ENCODE data around the gene HOXB4.
"Not testable (repeated sequence)": the region's sequence is repeated elsewhere in the genome, so short reads cannot be mapped to it uniquely, and the experiment has no call there.

HOXB4 gene

DNA sequence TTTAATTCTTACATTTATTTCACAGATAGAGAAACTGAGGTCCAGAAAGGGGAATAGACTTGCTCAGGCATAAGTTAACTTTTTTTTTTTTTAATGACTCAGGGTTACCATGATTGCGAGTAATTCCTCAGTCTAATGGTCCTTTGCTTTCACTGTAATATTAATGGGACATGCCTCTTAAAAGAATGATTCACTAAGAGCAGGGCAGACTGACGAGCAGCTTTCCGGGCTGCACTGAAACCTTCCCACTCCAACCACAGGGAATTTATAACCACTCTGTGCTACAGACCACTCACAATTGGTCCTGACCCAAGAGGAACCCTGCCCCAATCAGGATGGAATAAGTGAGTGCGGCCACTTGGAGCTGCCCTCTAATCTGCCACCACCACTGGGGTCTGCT is 39.0 kb downstream of the HOXB4 start:
- in situ Hi-C loops (cut with MboI; ENCODE audit: low sequenced_read_pairs) = no loop called here

DNA sequence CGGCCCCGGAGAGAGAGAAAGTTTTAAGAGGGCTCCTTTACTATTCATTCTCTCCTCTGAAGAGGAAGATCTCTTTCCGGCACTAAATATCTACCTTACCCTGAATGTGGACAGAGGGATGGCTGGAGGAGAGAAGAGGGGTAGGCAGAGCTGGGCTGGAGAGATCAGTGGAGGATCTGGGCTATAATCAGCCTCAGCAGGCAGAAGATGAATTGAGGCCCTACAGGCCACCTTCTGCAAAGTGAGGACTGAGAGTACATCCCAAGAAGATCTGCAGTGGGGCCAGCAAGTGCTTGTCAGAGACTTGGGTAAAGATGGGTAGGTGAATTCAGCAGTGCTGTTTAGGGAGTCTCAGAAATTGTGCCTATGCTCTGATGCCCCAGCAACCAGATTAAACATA is 40.8 kb downstream of the HOXB4 start:
- in situ Hi-C loops (cut with MboI; ENCODE audit: low sequenced_read_pairs) = no loop called here

DNA sequence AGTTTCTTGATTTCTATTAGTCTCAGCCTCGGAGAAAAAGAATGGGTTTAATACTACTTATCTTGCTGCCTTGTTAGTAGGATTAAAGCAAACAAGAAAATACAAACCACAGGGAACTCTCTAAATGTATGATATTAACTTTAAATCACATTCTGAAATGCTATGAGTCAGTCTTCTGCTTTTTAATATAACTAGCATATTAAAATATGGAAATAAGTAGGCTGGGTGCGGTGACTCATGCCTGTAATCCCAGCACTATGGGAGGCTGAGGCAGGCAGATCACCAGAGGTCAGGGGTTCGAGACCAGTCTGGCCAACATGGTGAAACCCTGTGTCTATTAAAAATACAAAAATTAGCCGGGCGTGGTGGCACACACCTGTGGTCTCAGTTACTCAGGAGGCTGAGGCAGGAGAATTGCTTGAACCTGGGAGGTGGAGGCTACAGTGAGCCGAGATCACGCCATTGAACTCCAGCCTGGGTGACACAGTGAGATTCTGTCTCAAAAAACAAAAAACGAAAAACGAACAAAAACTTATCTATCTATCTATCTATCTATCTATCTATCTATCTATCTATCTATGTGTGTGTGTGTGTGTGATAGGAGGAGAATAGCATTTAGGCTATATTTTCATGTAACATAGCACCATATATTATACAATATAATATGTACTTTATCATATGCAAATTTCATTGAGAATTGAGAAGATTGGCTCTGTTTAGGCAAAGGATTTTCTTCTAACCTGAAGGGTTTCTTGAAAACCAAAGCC is 42.2 kb downstream of the HOXB4 start:
- in situ Hi-C loops (cut with MboI; ENCODE audit: low sequenced_read_pairs) = not testable (repeated sequence)

- in situ Hi-C loops (cut with MboI; ENCODE audit: low sequenced_read_pairs) = no loop called here
These were observed 45.9 kb downstream of the HOXB4 start for GRCh38 chr17:48532261-48532660.

GRCh38 chr17:48530887-48531272 is 47.3 kb downstream of the HOXB4 start, which contains the start of gene HOXB1:
Gene HOXB1, minus strand, starts transcription at chr17:48531011. Its CDS starts 107 bp downstream, at chr17:48530904.
- in situ Hi-C loops (cut with MboI; ENCODE audit: low sequenced_read_pairs) = no loop called here

DNA sequence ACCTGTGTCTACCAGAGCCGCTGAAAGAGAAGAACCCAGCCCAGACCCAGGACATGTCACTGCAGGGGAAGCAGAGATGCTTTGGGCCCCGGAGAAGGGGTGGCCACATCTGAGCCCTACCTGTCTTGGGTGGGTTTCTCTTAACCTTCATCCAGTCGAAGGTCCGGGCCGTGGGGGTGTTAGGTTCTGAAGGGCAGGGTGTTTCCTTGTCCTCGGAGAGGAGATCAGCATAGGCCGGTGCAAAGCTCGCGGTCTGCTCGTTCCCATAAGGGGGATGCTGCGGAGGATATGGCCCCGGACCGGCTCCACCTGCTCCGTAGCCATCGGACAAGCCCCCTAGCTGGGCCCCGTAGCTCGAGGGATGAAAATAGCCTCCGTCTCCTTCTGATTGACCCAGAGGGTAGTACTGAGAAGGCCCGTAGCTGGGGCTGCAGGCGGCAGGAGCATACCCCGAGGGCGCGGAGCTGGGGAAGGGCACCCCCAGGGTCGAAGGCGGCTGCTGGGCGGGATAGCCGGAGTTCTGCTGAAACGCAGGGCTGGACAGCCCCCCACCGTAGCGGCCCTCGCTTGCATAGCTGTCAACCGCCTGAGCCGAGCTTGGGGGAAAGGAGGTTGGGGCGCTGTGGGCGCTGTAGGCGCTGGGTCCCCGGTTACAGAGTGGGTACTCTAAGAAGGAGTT is 47.8 kb downstream of the HOXB4 start:
- in situ Hi-C loops (cut with MboI; ENCODE audit: low sequenced_read_pairs) = no loop called here

- in situ Hi-C loops (cut with MboI; ENCODE audit: low sequenced_read_pairs) = no loop called here
These were observed 48.5 kb downstream of the HOXB4 start for GRCh38 chr17:48529683-48530009.

- in situ Hi-C loops (cut with MboI; ENCODE audit: low sequenced_read_pairs) = no loop called here
These were observed 49.0 kb downstream of the HOXB4 start for GRCh38 chr17:48528936-48529682.

DNA sequence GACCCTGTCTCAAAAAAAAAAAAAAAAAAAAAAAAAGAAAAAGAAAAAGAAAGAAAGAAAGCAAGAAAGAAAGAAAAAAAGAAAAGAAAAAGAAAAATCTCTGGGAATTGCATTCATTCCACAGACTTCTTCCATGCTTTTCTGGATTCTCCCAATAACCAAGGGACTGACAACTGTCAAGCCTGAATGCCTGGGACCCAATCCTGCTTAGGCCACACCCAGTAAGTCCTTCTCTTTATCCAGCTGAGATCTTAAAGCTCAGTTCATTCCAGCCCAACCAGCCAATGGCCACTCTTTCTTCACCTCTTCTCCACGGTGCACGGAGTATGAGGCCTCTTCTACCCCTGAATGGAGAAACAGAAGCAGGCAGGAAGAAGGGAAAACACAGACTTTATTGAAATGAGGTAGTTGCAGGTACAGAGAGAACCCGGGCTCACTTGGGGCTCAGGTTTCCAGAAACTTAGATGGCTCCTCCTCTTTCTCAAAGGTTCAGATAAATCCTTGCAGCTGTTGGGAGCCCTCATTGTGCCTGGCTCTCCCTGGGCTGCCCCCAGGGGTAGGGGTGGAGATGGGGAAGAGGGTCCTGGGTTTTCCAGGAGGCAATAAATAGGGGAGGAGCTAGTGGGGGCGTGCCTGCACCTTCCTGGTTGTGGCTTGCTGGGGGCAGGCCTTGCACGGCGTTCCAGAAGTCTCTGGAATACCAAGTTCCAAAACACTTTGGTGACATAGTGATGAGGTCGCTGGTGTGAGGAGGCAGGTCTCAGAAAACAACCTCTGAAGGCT is 49.8 kb downstream of the HOXB4 start:
- in situ Hi-C loops (cut with MboI; ENCODE audit: low sequenced_read_pairs) = no loop called here

- in situ Hi-C loops (cut with MboI; ENCODE audit: low sequenced_read_pairs) = no loop called here
These were observed 50.6 kb downstream of the HOXB4 start for GRCh38 chr17:48527547-48527932.

DNA sequence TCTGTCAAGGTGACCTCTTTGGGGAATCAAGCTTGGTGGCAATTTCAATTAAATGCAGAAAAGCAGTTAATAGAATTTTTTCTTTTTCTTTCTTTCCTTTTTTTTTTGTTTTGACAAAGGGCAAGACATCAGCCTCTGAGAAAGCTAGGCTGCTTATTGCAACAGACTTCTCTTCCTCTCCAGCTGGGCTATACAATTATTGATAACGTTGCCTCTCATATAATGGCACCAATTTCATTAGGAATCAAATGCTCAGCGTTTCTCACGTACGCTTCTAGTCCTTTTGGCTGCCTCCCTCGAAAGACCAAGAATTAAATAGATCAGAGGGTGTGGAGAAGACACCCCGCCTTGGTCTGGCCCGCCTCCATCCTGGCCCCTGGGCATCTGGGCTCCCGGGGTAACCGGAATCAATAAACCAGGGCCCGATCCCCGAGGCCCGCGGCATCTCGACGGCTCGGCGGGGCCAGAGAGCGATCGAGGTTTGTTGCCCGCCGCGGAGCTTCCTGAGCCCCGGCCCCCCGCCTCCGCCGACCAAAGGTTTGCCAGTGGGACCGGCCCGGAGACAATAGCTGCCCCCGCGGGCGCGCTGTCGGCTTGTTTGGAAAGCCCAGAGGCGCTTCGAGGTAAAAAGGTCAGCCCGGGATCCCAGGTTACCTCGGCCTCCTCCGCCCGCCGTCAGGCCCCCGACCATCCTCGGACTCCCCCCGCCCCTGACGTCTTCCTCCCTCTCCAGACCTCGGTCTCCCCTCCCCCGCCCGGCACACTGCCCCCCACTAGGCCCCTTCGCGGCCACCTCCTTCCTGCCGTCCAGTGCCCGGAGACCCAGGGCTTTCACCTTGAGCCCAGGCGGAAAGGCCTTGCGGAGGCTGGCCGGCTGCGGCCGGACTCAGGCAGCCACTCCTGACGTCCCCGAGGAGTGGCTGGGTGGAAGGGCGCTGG is 51.3 kb downstream of the HOXB4 start:
- in situ Hi-C loops (cut with MboI; ENCODE audit: low sequenced_read_pairs) = no loop called here

Data from HL-60/S4 treated with phorbol 12-myristate 13-acetate at 8.2 ng/mL for 4 days and 3 days (cell line).